ENCODE measurements around the gene UBR1. TPM values are rescaled to one million over a fixed set of nuclear protein-coding genes. Genes with fewer than 3 reads are reported as not detected.

Gene UBR1
- total RNA-seq (10 to 100 TPM; 28.6 to 31.5 TPM), polyA plus RNA-seq (ENCODE audit: insufficient read length in 6 of 6) (10 to 100 TPM; 24.3 to 31.3 (median 28.0) TPM)
- long read RNA-seq, donor 1, partial matches to known transcripts = 0 of 2 reads
- long read RNA-seq, donor 1, other reads (novel, unspliced or antisense) = 0 of 2 reads
- long read RNA-seq, donor 2 = 0 reads
- long read RNA-seq, donor 3, partial matches to known transcripts = 9 of 9 reads
- long read RNA-seq, donor 3, other reads (novel, unspliced or antisense) = 0 of 9 reads
- long read RNA-seq, donor 4, partial matches to known transcripts = 3 of 7 reads
- long read RNA-seq, donor 4, other reads (novel, unspliced or antisense) = 4 of 7 reads
- long read RNA-seq, donor 5, partial matches to known transcripts = 0 of 1 reads
- long read RNA-seq, donor 5, other reads (novel, unspliced or antisense) = 0 of 1 reads
- long read RNA-seq, donor 6 = 0 reads
- long read RNA-seq, donor 7, full-length matches to known transcripts = 2 of 2 reads
- long read RNA-seq, donor 7, partial matches to known transcripts = 0 of 2 reads
- long read RNA-seq, donor 7, other reads (novel, unspliced or antisense) = 0 of 2 reads
- long read RNA-seq, donor 8, full-length matches to known transcripts = 1 of 1 reads
- long read RNA-seq, donor 8, partial matches to known transcripts = 0 of 1 reads
- long read RNA-seq, donor 8, other reads (novel, unspliced or antisense) = 0 of 1 reads
- long read RNA-seq, donor 9 = 0 reads
- long read RNA-seq, donor 10 = 0 reads
- long read RNA-seq, donor 11 = 0 reads
- long read RNA-seq, donor 12, partial matches to known transcripts = 0 of 1 reads
- long read RNA-seq, donor 12, other reads (novel, unspliced or antisense) = 0 of 1 reads

DNA sequence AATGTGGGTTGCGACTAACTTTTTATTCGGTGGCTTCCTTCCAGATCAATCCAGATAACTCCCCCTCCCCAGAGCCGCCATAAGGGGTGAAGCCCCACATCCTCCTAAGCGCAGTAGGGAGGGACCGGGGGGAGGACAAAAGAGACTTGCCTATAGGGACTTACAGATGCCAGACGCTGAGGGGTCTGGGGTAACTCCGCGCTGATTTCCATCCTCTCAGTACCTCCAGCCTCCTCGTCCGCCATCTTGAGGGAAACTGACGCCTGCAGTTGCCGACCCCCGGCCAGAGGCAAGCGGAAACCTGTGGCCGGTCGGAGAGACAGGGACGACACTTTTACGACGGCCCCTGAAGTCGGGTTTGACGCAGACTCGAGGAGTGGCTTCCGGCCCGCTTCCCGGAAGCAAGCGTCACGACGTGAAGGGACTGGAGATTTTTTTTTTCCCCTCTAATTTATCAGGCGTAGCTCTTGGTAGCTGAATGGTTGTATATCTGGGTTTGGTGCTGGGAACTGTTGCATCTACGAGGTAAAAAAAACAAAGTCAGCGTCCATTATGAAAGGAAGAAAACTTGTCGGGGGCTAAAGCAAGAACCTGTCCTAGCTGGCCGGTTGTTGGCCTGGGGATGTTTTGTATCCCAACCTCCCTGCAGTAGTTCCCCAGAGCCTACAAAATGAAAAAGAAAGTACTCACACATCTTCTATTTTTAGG is at the start of gene UBR1:
UBR1 (minus strand) TSS at position 261 of the 708 bp plus-strand sequence; CDS start at position 245, 16 bp downstream.
- intact Hi-C loops (cut with DNase I) = no loop called here
- peaks cover 14 to 50% of the 10 kb centered on the region in 2 donors for H3K4me1 ChIP-seq
- H3K9me3 ChIP-seq = no peaks in the 10 kb centered on the region
- no peaks in the 10 kb centered on the region for H3K27me3 ChIP-seq
- H3K4me3 ChIP-seq = peak within 1 kb of the TSS; percentile 61 to 78
- peak within 1 kb of the TSS; percentile 90 to 94 for H3K27ac ChIP-seq
- H3K36me3 ChIP-seq = peaks cover 2 to 13% of the 10 kb centered on the region in 2 donors
- ATAC-seq (peak; percentile 96), DNase-seq (peak; percentile 89 to 95 (median 94))
- no peak for TF ChIP-seq CTCF (IDR thresholded peaks at IDR 0.05)

DNA sequence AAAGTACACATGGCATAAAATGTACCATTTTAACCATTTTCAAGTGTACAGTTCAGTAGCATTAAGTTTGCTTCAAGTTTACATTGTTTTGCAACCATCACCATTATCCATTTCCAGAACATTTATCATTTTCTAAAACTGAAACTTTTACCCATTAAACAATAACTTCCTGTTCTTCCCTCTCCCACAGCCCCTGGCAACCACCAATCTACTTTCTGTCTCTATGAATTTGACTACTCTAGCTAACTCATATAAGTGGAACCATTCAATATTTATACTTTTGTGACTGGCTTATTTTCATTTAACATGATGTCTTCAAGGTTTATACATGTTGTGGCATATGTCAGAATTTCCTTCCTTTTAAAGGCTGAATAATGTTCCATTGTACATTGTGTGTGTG is 47.4 kb upstream of the UBR1 start:
- no peak for TF ChIP-seq CTCF (IDR thresholded peaks at IDR 0.05)
- intact Hi-C loops (cut with DNase I) = no loop called here
- H3K36me3 ChIP-seq = peaks cover 0 to 89% of the 10 kb centered on the region in 2 donors
- no peak overlapping the region for H3K4me3 ChIP-seq
- DNase-seq = no peak
- H3K27ac ChIP-seq = no peak overlapping the region
- ATAC-seq = no peak
- H3K27me3 ChIP-seq = no peaks in the 10 kb centered on the region
- no peaks in the 10 kb centered on the region for H3K9me3 ChIP-seq
- no peaks in the 10 kb centered on the region for H3K4me1 ChIP-seq

DNA sequence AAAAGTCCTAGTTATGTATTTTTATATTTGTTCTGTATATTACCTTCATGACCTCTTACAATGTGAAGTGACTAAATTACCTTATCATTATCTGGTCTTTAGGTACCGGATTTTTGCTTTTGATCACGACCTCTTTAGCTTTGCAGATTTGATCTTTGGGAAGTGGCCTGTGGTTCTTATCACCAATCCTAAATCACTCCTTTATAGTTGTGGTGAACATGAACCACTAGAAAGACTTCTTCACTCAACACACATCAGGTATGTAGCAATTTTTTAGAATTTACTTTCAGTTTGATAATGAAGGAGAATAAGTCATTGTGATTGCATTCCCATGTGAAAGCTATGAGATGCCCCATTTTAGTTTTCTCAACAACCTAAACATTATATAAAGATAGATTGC is 45.9 kb upstream of the UBR1 start:
- intact Hi-C loops (cut with DNase I) = no loop called here
- H3K27ac ChIP-seq = no peak overlapping the region
- peaks cover 0 to 86% of the 10 kb centered on the region in 2 donors for H3K36me3 ChIP-seq
- no peak overlapping the region for H3K4me3 ChIP-seq
- no peak for ATAC-seq
- no peaks in the 10 kb centered on the region for H3K4me1 ChIP-seq
- no peak for TF ChIP-seq CTCF (IDR thresholded peaks at IDR 0.05)
- no peak for DNase-seq
- H3K27me3 ChIP-seq = no peaks in the 10 kb centered on the region
- H3K9me3 ChIP-seq = no peaks in the 10 kb centered on the region

DNA sequence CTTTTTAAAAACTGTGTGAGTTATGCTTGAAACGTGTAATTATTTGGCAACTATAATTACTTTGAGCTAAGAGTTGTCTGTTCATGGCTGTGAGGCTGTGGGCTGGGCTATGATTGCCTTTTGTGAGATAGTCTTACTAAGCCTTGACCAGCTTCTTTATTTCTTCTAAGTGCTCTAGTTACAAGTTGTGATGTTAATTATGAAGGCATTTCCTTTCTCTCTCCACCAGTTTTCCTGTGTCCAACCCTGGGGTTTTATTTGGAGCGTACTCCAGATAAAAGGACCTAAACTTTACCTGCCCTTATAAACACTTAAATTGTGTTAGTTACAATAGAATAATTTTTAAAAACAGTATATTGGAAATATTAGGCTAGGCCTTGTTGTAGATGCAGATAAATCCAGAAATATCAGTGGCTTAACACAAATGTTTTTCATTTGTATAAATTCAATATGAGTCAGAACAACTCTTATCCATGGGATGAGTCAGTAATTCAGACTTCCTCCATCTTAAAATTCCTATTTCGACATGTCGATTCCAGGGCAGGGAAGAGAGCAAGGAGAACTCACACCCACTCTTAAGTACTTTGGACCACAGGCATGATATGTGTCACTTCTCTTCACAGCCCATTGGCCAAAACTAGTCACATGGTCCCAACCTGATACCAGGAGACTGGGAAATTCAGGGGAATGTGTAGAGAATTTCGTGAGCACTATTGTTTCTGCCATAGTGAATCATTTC is 44.5 kb upstream of the UBR1 start:
- intact Hi-C loops (cut with DNase I) = no loop called here
- ATAC-seq (no peak), DNase-seq (no peak)
- H3K4me1 ChIP-seq = no peaks in the 10 kb centered on the region
- no peak for TF ChIP-seq CTCF (IDR thresholded peaks at IDR 0.05)
- no peak overlapping the region for H3K4me3 ChIP-seq
- H3K27me3 ChIP-seq = no peaks in the 10 kb centered on the region
- H3K36me3 ChIP-seq = peaks cover 0 to 82% of the 10 kb centered on the region in 2 donors
- H3K27ac ChIP-seq = no peak overlapping the region
- H3K9me3 ChIP-seq = no peaks in the 10 kb centered on the region
